Esophagus muscularis mucosa (tissue), 4 donors: ENCODE data around the gene AGTRAP. TPM values are rescaled to one million over a fixed set of nuclear protein-coding genes. Genes with fewer than 3 reads are reported as not detected.

Experiments
- DNase-seq: peaks from one replicate; pipeline ENCODE4 v3.0.0-alpha.2; 2017; ENCODE audit errors: extremely low spot score
- H3K27ac ChIP-seq, 4 donors: fragments of 200-600 bp; sonication (generic); replicated peaks in 1 of 4; 1 replicate in 3 of 4; 2 replicates in 1 of 4; pipeline ENCODE4 v1.5.1; 2016 to 2019; ENCODE audit warnings: mild to moderate bottlenecking in 1 of 4
- H3K27me3 ChIP-seq, 4 donors: fragments of 200-600 bp; sonication (generic); one replicate each; pipeline versions ENCODE4 v1.5.1 to v1.6.0; 2016 to 2019
- H3K36me3 ChIP-seq, 4 donors: fragments of 200-600 bp; sonication (generic); one replicate each; pipeline ENCODE4 v1.5.1; 2016 to 2019
- H3K4me1 ChIP-seq, 4 donors: fragments of 200-600 bp; sonication (generic); one replicate each; pipeline ENCODE4 v1.5.1; 2016 to 2019
- H3K4me3 ChIP-seq, 4 donors: fragments of 200-600 bp; sonication (generic); 1 replicate in 2 of 4; 2 replicates in 2 of 4; pipeline ENCODE4 v1.5.1; 2016 to 2019; ENCODE audit warnings: mild to moderate bottlenecking in 4 of 4, moderate library complexity in 1 of 4
- H3K9me3 ChIP-seq, 4 donors: fragments of 200-600 bp; sonication (generic); 1 replicate in 3 of 4; 2 replicates in 1 of 4; pipeline ENCODE4 v1.5.1; 2016 to 2019
- EP300 ChIP-seq: sonication (generic); formaldehyde crosslinking; IDR thresholded peaks from one replicate; pipeline ENCODE4 v1.6.1; 2017; ENCODE audit warnings: antibody characterized with exemption
- POLR2A ChIP-seq: fragments of 450-650 bp; IDR thresholded peaks from one replicate; pipeline ENCODE4 v1.6.1; 2017; ENCODE audit warnings: antibody characterized with exemption, moderate library complexity, mild to moderate bottlenecking, low read depth
- POLR2AphosphoS5 ChIP-seq, 2 donors: sonication (generic); formaldehyde crosslinking; IDR thresholded peaks; one replicate each; pipeline ENCODE4 v1.6.1; 2017; ENCODE audit warnings: antibody characterized with exemption in 2 of 2
- WGBS: methylation state at CpG from one replicate; pipeline ENCODE4 v1.1.5; 2018; 5-methylcytosine and 5-hydroxymethylcytosine counted together
- intact Hi-C: fragments of 100-400 bp; cut with DNase I; formaldehyde crosslinking; loops from one replicate; pipeline ENCODE4 v1.15.1; 2023
- total RNA-seq, 4 donors: library from RNA; depleted of rRNA; stranded (reverse); fragments of >200 nt; gene quantifications; one replicate each; pipeline versions ENCODE4 v1.1.0 to v1.2.1, GENCODE V29; 2016
- TF ChIP-seq, protein P1 (sequence below), 3 experiments: fragments of 200-600 bp in 2 of 3; fragments of 450-650 bp in 1 of 3; sonication (generic) in 2 of 3; IDR thresholded peaks; one replicate each; pipeline ENCODE4 v1.5.1; 2017 to 2019; ENCODE audit warnings: antibody characterized with exemption in 3 of 3, mild to moderate bottlenecking in 2 of 3, moderate library complexity in 1 of 3

AGTRAP gene
- total RNA-seq, 4 donors from 2014 or later = 31.6 to 73.4 (median 45.6) TPM

DNA sequence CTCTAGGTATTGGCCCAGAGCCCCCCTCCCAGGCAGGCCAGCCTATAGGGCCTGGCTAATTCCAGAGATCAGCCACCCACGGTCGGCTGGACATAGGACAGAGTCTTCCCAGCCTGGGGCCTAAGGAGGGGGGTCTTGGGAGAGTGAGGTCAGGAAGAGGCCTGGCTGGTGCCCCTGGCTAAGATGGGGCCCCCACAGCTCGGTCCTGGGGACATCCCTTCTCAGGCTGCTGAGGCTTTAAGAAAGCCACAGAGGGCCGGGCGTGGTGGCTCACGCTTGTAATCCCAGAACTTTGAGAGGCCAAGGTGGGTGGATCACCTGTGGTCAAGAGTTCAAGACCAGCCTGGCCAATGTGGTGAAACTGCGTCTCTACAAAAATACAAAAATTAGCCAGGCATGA is 28.6 kb downstream of the AGTRAP start:
- Histone ChIP-seq H3K9me3 (no peaks in the 10 kb centered on the region), H3K4me3 (no peak overlapping the region), H3K4me1 (peaks cover 4 to 8% (median 6%) of the 10 kb centered on the region in 4 donors), H3K27me3 (peaks cover 0 to 63% (median 10%) of the 10 kb centered on the region in 4 donors), H3K27ac (no peak overlapping the region), H3K36me3 (no peaks in the 10 kb centered on the region)
- DNase-seq = no peak
- intact Hi-C loops = no loop called here
- TF ChIP-seq EP300 (no peak), POLR2AphosphoS5 (IDR thresholded peaks at IDR 0.05) (no peak), POLR2A (no peak)
- TF ChIP-seq, protein P1, sequence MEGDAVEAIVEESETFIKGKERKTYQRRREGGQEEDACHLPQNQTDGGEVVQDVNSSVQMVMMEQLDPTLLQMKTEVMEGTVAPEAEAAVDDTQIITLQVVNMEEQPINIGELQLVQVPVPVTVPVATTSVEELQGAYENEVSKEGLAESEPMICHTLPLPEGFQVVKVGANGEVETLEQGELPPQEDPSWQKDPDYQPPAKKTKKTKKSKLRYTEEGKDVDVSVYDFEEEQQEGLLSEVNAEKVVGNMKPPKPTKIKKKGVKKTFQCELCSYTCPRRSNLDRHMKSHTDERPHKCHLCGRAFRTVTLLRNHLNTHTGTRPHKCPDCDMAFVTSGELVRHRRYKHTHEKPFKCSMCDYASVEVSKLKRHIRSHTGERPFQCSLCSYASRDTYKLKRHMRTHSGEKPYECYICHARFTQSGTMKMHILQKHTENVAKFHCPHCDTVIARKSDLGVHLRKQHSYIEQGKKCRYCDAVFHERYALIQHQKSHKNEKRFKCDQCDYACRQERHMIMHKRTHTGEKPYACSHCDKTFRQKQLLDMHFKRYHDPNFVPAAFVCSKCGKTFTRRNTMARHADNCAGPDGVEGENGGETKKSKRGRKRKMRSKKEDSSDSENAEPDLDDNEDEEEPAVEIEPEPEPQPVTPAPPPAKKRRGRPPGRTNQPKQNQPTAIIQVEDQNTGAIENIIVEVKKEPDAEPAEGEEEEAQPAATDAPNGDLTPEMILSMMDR (IDR thresholded peaks at IDR 0.05) = no peak
- 100% methylated on average over 5 of the region's 7 CpGs for WGBS

DNA sequence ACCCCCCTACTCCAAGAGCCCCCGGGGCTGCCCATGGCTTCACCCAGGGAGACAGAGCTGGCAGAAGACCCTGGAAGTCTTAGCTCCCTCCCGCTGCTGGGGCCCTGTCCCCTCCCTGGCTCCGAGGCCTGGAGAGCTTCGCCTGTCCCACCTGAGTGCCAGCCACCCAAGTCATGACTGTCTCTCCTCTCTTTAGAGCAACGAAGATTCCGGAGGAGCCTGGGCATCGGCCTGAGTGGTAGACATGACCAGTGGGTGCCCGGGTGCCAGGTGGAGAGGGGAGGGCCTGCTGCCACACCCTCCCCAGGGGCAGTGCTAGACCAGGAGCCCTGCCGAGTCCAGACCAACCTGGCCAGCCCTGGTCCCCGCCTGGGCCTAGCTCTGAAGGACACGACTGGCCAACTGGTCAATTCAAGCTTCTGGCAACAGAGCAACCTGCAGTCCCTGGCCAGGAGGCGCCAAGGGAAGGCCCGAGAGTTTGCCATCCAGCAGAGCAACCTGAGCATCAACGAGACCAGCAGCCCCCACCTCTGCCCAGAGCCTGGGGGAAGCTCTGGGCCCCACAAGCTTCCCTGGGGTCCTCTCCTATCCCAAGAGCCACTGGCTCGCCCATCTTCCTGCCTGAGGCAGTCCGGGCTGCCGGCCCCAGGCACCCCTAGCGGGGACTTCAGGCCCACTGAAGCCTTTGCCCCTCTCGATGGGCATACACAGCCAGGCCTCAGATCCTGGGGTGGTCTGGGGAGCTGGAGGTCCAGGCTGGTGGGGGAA is 29.9 kb downstream of the AGTRAP start:
- TF ChIP-seq EP300 = no peak
- TF ChIP-seq POLR2A = no peak
- TF ChIP-seq POLR2AphosphoS5 (IDR thresholded peaks at IDR 0.05) = no peak
- no peak for DNase-seq
- H3K9me3 ChIP-seq = no peaks in the 10 kb centered on the region
- peaks cover 4 to 8% (median 6%) of the 10 kb centered on the region in 4 donors for H3K4me1 ChIP-seq
- no peaks in the 10 kb centered on the region for H3K36me3 ChIP-seq
- intact Hi-C loops = no loop called here
- H3K27me3 ChIP-seq = peaks cover 0 to 57% (median 10%) of the 10 kb centered on the region in 4 donors
- no peak overlapping the region for H3K27ac ChIP-seq
- 86% methylated on average over 7 of the region's 19 CpGs for WGBS
- no peak overlapping the region for H3K4me3 ChIP-seq

DNA sequence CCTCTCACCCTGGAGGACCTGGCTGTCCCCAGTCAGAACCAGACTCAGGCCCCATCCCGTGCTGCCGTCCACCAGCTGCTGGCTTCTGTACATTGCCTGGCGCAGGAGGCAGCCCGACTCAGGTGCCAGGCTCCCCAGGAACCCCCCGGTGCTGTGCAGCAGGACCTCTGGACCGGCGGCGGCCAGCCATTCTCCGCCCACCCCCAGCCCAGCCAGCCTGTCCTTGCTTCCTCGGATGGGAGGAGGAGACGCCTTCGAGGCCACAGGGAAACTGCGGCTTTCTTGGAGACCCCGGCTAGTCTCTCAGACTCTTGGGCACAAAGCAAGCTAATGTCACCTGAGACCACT is 30.5 kb downstream of the AGTRAP start:
- no peak for DNase-seq
- H3K4me1 ChIP-seq = peaks cover 4 to 8% (median 6%) of the 10 kb centered on the region in 4 donors
- intact Hi-C loops = no loop called here
- WGBS = 81% methylated on average over 8 of the region's 14 CpGs
- no peak overlapping the region for H3K4me3 ChIP-seq
- H3K36me3 ChIP-seq = no peaks in the 10 kb centered on the region
- H3K27ac ChIP-seq = no peak overlapping the region
- H3K9me3 ChIP-seq = no peaks in the 10 kb centered on the region
- H3K27me3 ChIP-seq = peaks cover 0 to 51% (median 9%) of the 10 kb centered on the region in 4 donors
- TF ChIP-seq, protein P1 (IDR thresholded peaks at IDR 0.05) = no peak
- TF ChIP-seq POLR2A = no peak
- TF ChIP-seq EP300 = no peak
- no peak for TF ChIP-seq POLR2AphosphoS5 (IDR thresholded peaks at IDR 0.05)

DNA sequence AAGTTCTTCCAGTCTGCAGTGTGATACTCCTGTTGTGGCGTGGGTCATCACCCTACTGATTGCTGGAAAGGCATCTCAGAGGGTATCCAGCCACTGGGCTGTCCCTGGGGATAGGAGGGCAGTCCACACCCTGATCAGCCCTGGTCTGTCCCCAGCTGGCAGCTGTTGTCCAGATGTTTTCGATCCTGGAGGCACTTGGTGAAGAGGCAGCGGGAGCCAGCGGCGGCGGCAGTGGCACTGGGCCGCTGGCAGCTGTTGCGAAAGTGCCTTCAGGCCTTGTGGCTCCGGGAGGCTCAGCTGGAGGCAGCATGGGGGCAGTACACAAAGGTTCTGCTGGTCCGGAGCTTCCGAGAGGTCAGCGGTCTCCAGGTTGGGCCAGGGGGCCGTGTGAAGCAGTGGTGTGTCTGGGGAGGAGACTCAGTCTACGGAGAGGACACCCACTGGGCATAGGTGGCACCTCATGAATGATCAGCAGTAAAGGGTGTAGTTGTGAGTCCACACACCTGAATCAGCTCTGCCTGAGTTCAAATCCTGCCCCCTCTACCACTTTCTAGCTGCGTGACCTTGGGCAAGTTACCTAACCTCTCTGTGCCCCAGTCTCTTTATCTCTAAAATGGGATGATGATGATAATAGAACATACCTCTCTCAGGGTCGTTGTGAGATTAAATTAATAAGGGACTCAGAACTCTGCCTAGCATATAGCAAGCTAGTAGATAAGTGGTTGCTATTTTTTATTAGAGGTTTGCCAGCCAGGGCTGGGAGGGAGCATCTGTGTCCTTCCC is 32.2 kb downstream of the AGTRAP start:
- 75% methylated on average over 11 of the region's 16 CpGs for WGBS
- Histone ChIP-seq H3K4me3 (no peak overlapping the region), H3K27me3 (peaks cover 0 to 46% (median 0%) of the 10 kb centered on the region in 4 donors)

More for the DNA sequence above, 32.2 kb downstream of the AGTRAP start:
- no peak for DNase-seq
- TF ChIP-seq POLR2AphosphoS5 (IDR thresholded peaks at IDR 0.05) (no peak), POLR2A (no peak), EP300 (no peak)
- TF ChIP-seq, protein P1 (IDR thresholded peaks at IDR 0.05) = no peak
- H3K27ac ChIP-seq = no peak overlapping the region
- no peaks in the 10 kb centered on the region for H3K4me1 ChIP-seq
- intact Hi-C loops = no loop called here
- H3K9me3 ChIP-seq = no peaks in the 10 kb centered on the region
- H3K36me3 ChIP-seq = no peaks in the 10 kb centered on the region
